CD4-positive, alpha-beta T cell treated with Interleukin-6 for 4 hours (primary cell): ENCODE measurements around the gene IL18R1.

Experiments
- DNase-seq: peaks from one replicate; pipeline ENCODE4 v3.0.0-alpha.2; 2020; ENCODE audit warnings: mixed read lengths

IL18R1 gene

DNA sequence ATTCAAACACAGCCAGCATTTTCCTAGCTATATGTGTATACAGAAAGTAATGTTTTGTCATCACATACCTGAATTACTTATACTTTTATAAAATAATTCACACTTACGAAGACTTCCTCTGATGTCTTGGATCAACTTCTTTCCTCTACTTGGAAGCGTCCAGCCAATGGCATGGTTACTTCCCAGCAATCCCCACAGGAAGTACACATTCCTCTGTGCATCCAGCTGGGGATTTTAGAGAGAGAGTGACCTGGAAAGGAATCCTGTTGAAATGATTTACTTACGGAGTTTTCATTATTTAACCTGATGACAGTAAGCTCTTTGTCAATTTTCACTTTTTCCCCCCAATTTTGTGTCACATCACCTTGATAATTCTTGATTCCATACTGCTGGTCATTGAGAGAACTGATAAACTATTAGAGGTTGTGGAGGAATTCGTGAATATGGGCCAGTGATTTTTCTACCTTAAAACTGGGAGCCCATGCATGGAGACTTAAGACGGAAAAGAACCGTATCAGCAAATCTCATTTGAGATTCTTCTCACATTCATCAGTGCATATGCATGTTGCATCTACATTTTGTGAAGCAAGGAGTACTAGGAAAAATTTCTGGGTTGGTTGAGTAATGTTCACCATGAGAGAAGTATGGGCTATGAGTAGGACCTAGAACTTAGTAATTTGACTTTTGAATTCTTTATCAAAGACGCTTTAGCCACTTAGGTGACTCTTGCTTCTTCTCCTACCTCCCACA is 9.0 kb upstream of the IL18R1 start:
- DNase-seq: no peak

DNA sequence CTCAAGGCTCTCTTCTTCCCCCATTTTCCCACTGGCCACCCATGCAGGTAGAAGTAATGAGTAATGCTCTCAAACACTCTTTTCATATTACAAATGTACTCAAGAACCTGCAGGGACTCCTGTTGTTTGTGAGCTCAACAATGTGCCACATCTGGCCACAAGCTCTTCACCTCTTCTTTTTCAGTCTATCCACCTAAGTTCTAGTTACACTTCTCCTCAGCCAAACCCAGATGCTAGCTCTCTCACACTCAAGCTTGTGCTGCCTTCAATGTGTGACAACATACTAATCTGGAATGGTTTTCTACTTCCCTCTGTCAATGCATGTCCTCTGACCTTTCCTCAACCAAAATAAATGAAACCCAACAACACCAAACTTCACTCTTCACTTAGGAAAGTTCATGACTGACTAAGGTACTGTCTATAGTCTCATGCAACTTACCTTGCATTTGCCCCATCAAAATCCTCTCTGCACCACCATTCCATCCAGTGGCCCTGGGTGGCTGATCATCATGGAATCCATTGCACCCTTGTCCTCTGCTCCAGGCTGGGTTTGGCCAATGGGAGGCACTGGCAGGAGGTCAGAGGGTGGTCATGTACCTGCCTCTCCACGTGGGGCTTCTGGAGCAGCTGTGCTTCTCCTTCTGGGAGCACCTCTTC is 5.3 kb upstream of the IL18R1 start:
- no peak for DNase-seq

DNA sequence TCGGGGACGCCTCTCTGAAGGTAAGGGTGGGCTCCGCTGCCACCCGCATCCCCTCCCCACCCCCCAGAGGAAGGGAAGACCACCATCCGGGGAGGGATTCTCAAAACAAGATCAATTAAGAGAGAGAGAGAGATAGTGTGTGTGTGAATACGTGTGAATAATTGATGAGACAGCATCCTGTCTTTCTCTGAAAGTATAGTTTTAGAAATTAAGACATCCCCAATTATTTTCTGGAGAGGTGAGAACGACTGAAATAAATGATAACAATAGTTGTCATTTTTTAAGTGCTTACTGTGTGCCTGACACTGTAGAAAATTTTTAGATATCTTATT is 751 bp downstream of the IL18R1 start:
- DNase-seq: no peak

DNA sequence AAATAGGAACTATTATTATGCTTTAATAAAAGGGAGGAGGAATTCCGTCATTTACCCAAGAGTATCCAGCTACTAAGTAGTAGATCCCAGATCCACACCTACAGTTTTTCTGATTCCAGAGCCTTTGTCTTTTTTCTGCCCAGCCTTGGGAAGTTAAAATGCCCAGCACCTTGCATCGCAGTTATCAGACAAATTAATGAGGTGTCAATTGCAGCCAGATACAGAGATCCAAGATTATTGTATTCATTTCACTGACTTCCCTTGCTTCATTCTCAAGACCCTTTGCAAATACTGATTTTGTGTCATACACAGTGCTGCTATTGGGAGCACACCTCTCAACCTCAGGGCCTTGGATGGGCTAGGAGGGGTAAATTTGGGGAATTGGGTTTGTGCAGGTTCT is 1.1 kb downstream of the IL18R1 start:
- DNase-seq: no peak

- DNase-seq: no peak
Observed at GRCh38 chr2:102357937-102358336, 2.3 kb downstream of the IL18R1 start.

DNA sequence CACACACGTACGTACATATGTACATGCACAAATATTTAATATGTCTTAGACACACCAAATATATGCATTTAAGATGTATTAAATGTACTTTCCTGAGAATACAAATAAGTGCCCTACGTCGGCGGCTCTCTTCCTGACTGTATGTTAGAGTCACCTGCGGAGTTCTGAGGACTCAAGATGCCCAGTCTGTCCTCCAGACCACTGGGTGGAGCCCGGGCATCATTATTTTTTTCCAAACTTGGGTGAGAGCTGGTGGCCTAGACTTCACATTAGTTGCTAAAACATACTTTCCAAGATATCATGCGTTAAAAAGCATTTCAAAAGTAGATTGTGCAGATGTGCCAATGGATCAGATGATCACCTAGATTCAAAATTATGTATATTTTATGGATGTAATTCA is 2.9 kb downstream of the IL18R1 start:
- DNase-seq: peak; percentile 48

DNA sequence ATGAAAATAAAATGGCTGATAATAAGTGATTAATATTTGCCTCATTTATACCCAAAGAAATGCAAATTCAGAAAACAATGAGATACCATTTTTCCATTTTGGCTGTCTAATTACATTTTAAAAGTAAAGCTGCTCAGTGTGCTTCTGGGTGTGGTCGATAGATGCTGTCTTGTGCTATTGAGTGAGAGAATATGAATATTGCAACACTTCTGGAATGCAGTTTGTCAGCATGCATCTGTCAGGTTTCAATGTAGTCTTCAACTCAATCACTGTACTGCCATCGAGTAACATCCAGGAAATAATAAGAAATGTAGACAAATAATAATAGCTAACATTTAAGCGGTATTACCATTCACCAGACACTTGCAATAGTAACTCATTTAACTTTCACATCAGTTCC is 3.9 kb downstream of the IL18R1 start:
- DNase-seq: no peak

DNA sequence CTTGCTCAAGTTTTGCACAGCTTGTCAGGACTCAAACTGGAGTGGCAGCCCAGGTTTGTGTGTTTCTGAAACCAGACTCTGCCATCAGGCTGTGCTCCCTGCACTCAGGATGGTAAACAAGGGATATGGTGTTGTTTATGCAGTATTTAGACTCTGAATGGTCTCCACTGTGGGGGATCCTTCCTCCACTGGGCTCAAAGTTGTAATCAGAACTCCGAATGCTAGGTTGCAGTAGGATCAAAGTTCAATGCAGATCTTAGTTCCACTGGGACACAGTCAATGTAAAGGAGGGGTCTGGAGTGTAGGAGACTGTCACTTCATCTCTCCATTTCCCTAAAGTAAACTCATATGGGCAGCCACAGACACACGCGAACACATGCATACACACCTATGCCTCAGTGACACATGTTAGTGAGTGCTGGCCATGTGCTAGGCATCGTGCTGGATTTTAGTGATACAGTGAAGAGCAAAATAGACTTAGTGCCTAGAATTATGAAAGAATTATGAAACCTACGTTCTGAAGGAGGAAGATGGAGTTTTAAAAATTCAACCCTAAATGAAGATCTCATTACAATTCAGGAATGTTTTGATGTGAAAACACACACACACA is 6.1 kb downstream of the IL18R1 start:
- no peak for DNase-seq

GRCh38 chr2:102365763-102366162 is 10.2 kb downstream of the IL18R1 start:
- DNase-seq: no peak

DNA sequence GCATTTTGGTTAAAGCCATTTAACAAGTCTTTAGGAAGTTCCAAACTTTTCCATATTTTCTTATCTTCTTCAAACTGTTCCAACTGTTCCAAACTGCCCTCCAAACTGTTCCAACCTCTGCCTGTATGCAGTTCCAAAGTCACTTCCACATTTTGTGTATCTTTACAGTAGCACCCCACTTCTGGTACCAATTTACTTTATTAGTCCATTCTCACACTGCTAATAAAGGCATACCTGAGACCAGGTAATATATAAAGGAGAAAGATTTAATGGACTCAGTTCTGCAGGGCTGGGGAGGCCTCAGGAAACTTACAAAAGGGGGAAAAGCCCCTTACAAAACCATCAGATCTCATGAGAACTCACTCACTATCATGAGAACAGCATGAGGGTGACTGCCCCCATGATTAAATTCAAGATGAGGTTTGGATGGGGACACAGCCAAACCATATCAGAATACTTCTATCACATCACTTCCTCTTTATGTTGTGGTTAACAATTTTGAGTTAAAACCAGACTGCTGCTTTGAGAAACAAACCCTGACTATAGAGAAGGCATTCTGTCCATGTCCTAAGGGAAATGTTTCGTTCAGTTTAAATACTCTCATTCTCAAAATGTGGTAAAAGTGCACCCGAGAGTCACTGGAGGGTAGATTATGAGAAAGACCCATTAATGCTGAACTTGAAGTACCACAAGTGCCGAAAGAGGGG is 11.0 kb downstream of the IL18R1 start:
- peak; percentile 19 for DNase-seq

DNA sequence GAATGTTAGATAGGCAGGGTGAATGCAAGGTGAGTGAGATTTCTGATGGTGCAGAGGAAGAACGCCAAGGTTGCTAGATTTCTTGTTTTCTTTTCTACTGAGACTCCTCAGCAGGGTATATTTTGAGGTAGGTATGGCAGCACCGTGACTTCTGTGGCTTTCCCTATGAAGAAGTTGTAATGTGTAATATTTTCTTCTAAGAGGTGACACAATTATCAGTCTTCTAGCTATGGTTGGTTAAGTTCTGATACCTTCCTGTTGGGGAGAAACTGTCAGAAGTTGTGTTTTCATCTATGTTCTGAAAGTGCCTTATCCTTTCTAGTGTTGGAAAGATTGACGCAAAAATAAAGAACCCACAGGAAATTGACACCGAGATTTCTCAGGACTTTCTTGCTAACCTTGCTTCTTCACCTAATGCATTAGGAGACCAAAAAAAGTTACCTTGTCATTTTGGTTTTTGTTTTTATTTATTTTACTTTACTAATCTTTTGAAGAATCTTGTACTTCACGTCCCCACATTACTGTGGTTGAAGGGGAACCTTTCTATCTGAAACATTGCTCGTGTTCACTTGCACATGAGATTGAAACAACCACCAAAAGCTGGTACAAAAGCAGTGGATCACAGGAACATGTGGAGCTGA is 11.9 kb downstream of the IL18R1 start:
- DNase-seq: peak; percentile 35

- peak; percentile 35 for DNase-seq
Observed at GRCh38 chr2:102368461-102369109, 13.0 kb downstream of the IL18R1 start.

GRCh38 chr2:102369866-102370265 is 14.3 kb downstream of the IL18R1 start:
- no peak for DNase-seq

DNA sequence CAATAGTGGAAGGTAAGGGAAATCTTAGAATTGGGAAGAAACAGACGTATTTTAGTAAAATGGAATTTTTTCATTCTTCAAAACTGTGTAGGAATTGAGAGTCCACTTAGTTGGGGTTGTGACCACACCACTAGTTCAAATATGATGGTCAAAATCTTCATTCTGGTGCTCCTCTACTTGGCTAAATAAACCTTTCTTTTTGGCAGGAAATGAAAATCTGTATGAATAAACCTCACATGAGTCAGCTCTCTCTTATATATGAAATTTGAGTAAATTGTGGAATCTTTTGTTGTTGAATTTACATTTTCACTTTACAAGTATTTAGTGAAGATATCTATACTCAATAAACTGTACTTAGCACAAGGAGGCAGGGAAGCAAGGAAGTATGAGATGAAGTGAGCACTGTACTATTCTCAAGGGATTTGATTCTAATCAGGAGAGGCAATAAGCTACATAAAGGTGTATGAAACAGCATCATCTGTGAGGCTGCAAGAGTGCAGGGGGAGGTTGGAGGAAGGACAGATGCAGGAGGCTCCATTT is 20.5 kb downstream of the IL18R1 start:
- no peak for DNase-seq

- DNase-seq: no peak
Observed at GRCh38 chr2:102383722-102384121, 28.1 kb downstream of the IL18R1 start.

DNA sequence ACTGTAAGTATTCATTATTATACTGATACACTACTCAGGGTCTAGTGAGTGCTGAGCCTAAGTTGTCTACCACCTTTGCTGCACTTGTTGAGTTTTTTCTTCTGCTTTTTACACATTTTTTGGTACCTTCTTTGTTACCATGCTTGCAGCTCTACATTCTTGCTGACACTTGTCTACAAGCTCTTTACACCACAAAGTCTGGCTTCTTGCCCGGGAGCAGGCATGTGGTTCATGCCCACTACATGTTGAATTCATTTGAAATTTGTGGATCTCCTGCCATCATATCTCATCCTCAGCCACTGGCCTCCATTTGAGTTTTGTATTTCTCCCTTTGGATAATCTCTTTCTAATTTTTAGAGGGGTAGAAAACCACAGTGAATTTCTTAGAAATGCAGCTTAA is 29.9 kb downstream of the IL18R1 start:
- no peak for DNase-seq

GRCh38 chr2:102386004-102386403 is 30.4 kb downstream of the IL18R1 start:
- DNase-seq: no peak

- no peak for DNase-seq
Observed at GRCh38 chr2:102386867-102387541, 31.4 kb downstream of the IL18R1 start.

- no peak for DNase-seq
Observed at GRCh38 chr2:102387763-102388546, 32.4 kb downstream of the IL18R1 start.

DNA sequence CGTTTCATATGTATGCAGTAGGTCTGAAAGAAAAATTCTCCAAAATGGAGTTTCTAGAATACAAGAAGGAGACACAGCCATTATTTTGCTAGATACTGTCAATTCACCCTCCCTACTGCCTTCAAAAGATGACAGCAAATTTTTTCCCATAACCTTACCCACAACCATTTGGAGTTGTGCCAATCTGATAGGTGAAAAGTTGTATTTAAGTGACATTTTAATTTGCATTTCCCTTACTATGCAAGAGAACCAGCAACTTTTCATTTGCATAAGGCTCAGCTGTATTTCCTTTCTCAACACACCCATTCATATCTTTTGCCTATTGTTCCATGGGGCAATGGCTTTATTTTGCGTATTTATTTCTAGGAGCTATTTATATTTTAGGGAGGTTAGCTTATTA is 36.0 kb downstream of the IL18R1 start:
- DNase-seq: peak; percentile 22

- no peak for DNase-seq
Observed at GRCh38 chr2:102392096-102392495, 36.5 kb downstream of the IL18R1 start.
